ENCODE measurements around the gene KIFC3.
A peak's percentile ranks its signal among the peaks of the same experiment; 100 is the strongest.
"Not testable (repeated sequence)": the region's sequence is repeated elsewhere in the genome, so short reads cannot be mapped to it uniquely, and the experiment has no call there.

Gene KIFC3

GRCh38 chr16:57720142-57720575, 82.1 kb downstream of the KIFC3 start:
- peak; percentile 85 for DNase-seq

- no peak for DNase-seq
Measured at GRCh38 chr16:57714047-57714446, 88.2 kb downstream of the KIFC3 start.

GRCh38 chr16:57713596-57713995, 88.7 kb downstream of the KIFC3 start:
- DNase-seq = no peak

- not testable (repeated sequence) for DNase-seq
Measured at GRCh38 chr16:57712569-57712968, 89.7 kb downstream of the KIFC3 start.

- DNase-seq = no peak
Measured at GRCh38 chr16:57711993-57712392, 90.3 kb downstream of the KIFC3 start.

- DNase-seq = no peak
Measured at GRCh38 chr16:57711346-57711745, 90.9 kb downstream of the KIFC3 start.

- no peak for DNase-seq
Measured at GRCh38 chr16:57709663-57710062, 92.6 kb downstream of the KIFC3 start.
